Measurements from ENCODE around the gene PFKM.

DNA sequence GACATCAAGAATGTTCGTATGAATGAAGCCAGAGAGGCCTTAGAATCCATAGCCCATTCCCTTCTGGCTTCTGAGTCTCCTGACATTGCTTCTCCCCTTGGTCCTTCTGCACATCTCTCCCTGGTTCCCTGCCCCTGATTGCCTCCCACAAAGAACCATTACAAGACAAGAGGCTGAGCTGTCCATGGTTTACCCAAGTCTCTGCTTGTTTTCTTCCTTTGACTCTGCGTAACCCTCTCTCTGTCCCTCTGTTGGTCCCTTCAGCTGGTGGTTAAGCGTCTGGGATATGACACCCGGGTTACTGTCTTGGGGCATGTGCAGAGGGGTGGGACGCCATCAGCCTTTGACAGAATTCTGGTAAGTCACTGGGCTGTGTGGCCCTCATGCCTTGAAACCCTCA lies 15.9 kb downstream of the PFKM start:
- no peak for TF ChIP-seq POLR2AphosphoS5 (IDR thresholded peaks at IDR 0.05; ENCODE audit: low read depth, low read length)
- no peak for TF ChIP-seq TAF1 (IDR thresholded peaks at IDR 0.05; ENCODE audit: borderline replicate concordance, insufficient read depth, low read length)
- no peak for TF ChIP-seq SIN3A (IDR thresholded peaks at IDR 0.05; ENCODE audit: borderline replicate concordance, insufficient read depth, low read length)
- TF ChIP-seq, protein P1, sequence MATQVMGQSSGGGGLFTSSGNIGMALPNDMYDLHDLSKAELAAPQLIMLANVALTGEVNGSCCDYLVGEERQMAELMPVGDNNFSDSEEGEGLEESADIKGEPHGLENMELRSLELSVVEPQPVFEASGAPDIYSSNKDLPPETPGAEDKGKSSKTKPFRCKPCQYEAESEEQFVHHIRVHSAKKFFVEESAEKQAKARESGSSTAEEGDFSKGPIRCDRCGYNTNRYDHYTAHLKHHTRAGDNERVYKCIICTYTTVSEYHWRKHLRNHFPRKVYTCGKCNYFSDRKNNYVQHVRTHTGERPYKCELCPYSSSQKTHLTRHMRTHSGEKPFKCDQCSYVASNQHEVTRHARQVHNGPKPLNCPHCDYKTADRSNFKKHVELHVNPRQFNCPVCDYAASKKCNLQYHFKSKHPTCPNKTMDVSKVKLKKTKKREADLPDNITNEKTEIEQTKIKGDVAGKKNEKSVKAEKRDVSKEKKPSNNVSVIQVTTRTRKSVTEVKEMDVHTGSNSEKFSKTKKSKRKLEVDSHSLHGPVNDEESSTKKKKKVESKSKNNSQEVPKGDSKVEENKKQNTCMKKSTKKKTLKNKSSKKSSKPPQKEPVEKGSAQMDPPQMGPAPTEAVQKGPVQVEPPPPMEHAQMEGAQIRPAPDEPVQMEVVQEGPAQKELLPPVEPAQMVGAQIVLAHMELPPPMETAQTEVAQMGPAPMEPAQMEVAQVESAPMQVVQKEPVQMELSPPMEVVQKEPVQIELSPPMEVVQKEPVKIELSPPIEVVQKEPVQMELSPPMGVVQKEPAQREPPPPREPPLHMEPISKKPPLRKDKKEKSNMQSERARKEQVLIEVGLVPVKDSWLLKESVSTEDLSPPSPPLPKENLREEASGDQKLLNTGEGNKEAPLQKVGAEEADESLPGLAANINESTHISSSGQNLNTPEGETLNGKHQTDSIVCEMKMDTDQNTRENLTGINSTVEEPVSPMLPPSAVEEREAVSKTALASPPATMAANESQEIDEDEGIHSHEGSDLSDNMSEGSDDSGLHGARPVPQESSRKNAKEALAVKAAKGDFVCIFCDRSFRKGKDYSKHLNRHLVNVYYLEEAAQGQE (IDR thresholded peaks at IDR 0.05; ENCODE audit: insufficient read depth in 1 of 2, low read depth in 2 of 2, low read length in 2 of 2) = no peak

Measured in PFSK-1 (cell line).